CD4-positive, alpha-beta T cell (primary cell): ENCODE measurements around the gene WFDC1. TPM values are rescaled to one million over a fixed set of nuclear protein-coding genes. Genes with fewer than 3 reads are reported as not detected.

ENCODE experiments used
- ATAC-seq: fragments of 200-7000 bp; cut with Tn5 transposase; one replicate; pipeline ENCODE4 v1.10.0; 2022; ENCODE audit warnings: mild to moderate bottlenecking; ENCODE audit not compliant: poor library complexity
- CTCF ChIA-PET: fragments of 350-600 bp; sonication (Branson Sonifier 250); formaldehyde crosslinking; loops from one replicate; lab custom pipeline; 2021; ENCODE audit warnings: antibody characterized with exemption, inconsistent platforms; lab: Charles Lee
- POLR2A ChIA-PET: fragments of 350-600 bp; sonication (Branson Sonifier 250); formaldehyde crosslinking; loops from one replicate; lab custom pipeline; 2021; ENCODE audit warnings: antibody characterized with exemption, inconsistent platforms; lab: Charles Lee
- DNase-seq, 14 experiments: peaks; one replicate each; pipeline ENCODE4 v3.0.0-alpha.2; 2013 to 2020; ENCODE audit warnings: mixed read lengths in 2 of 14
- H3K27ac ChIP-seq, 2 donors: one replicate each; pipeline versions ENCODE4 v1.5.1 to v1.7.0; 2013; ENCODE audit warnings: low read length in 2 of 2, low read depth in 1 of 2, mild to moderate bottlenecking in 1 of 2
- H3K27me3 ChIP-seq, 2 experiments: 1 replicate in 1 of 2; 2 replicates in 1 of 2; pipeline versions ENCODE4 v1.6.1 to v1.7.0; 2013; ENCODE audit warnings: low read length in 2 of 2, control low read depth in 1 of 2, mild to moderate bottlenecking in 1 of 2, moderate library complexity in 1 of 2; ENCODE audit not compliant: insufficient read depth in 2 of 2, control insufficient read depth in 1 of 2
- H3K36me3 ChIP-seq: one replicate; pipeline ENCODE4 v1.6.1; 2013; ENCODE audit warnings: low read length, control low read depth; ENCODE audit not compliant: insufficient read depth
- H3K4me1 ChIP-seq: one replicate; pipeline ENCODE4 v1.6.1; 2013; ENCODE audit warnings: low read length, control low read depth; ENCODE audit not compliant: insufficient read depth
- H3K4me3 ChIP-seq: one replicate; pipeline ENCODE4 v1.5.1; 2013; ENCODE audit warnings: mild to moderate bottlenecking, low read length, moderate library complexity
- H3K9me3 ChIP-seq, 2 experiments: 1 replicate in 1 of 2; 2 replicates in 1 of 2; pipeline versions ENCODE4 v1.6.1 to v1.7.0; 2013; ENCODE audit warnings: low read length in 2 of 2, mild to moderate bottlenecking in 2 of 2, control low read depth in 1 of 2, moderate library complexity in 1 of 2; ENCODE audit not compliant: control insufficient read depth in 1 of 2, insufficient read depth in 1 of 2
- H3K27ac Mint-ChIP-seq: one replicate; pipeline ENCODE4 v1.8.0; 2020; ENCODE audit warnings: mixed read lengths
- H3K27me3 Mint-ChIP-seq: one replicate; pipeline ENCODE4 v1.8.0; 2021; ENCODE audit warnings: mixed read lengths
- H3K36me3 Mint-ChIP-seq: one replicate; pipeline ENCODE4 v1.8.0; 2021; ENCODE audit warnings: low read depth, mixed read lengths
- H3K4me1 Mint-ChIP-seq: one replicate; pipeline ENCODE4 v1.8.0; 2021; ENCODE audit warnings: low read depth, mixed read lengths
- H3K4me3 Mint-ChIP-seq: one replicate; pipeline ENCODE4 v1.8.0; 2020; ENCODE audit warnings: mild to moderate bottlenecking, mixed read lengths
- H3K9me3 Mint-ChIP-seq: one replicate; pipeline ENCODE4 v1.8.0; 2020; ENCODE audit warnings: mixed read lengths
- intact Hi-C, 2 experiments: fragments of 100-400 bp; cut with DNase I in 1 of 2; cut with micrococcal nuclease in 1 of 2; formaldehyde crosslinking; loops; one replicate each; pipeline versions ENCODE4 v1.15.1 to v1.9.0; 2023 to 2025; cut with DNase I, micrococcal nuclease
- total RNA-seq, 174 experiments: library from RNA in 2 of 174; stranded (reverse) in 2 of 174; gene quantifications; one replicate each; pipeline ENCODE4 v1.2.3 and lab custom pipeline; 2021 to 2026
- TF ChIP-seq, protein P1 (sequence below): fragments of 200-600 bp; IDR thresholded peaks from one replicate; pipeline ENCODE4 v1.8.0; 2022; ENCODE audit warnings: antibody characterized with exemption, mild to moderate bottlenecking

WFDC1 gene
- total RNA-seq, 2 experiments from 2014 or later: not detected

DNA sequence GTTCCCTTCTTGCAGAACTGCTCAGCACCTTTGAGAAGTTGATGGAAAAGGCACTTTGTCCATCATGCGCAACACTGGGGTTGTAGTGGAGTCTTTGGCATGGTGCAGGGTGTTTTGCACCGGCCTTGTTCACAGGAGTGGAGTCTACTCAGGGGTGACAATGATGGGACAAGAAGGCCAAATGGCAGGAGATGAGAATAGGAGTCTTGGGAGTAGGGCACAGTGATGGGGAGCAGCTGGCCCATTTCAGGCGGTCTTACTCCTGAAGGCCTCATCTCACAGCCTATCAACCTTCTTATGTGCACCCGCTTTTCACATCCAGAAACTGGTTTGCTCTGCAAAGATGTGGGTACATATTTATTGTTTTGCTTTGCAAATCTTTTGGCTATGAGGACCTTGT, 41.5 kb upstream of the WFDC1 start:
- peaks cover 0 to 4% of the 10 kb centered on the region in 2 experiments for H3K9me3 ChIP-seq
- Mint-ChIP-seq H3K4me3 (no peak overlapping the region), H3K4me1 (no peaks in the 10 kb centered on the region), H3K27me3 (peaks cover 47% of the 10 kb centered on the region), H3K9me3 (no peaks in the 10 kb centered on the region), H3K27ac (no peak overlapping the region), H3K36me3 (no peaks in the 10 kb centered on the region)
- ChIA-PET CTCF (no interaction called here), POLR2A (no interaction called here)
- TF ChIP-seq, protein P1, sequence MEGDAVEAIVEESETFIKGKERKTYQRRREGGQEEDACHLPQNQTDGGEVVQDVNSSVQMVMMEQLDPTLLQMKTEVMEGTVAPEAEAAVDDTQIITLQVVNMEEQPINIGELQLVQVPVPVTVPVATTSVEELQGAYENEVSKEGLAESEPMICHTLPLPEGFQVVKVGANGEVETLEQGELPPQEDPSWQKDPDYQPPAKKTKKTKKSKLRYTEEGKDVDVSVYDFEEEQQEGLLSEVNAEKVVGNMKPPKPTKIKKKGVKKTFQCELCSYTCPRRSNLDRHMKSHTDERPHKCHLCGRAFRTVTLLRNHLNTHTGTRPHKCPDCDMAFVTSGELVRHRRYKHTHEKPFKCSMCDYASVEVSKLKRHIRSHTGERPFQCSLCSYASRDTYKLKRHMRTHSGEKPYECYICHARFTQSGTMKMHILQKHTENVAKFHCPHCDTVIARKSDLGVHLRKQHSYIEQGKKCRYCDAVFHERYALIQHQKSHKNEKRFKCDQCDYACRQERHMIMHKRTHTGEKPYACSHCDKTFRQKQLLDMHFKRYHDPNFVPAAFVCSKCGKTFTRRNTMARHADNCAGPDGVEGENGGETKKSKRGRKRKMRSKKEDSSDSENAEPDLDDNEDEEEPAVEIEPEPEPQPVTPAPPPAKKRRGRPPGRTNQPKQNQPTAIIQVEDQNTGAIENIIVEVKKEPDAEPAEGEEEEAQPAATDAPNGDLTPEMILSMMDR: no peak
- ATAC-seq: no peak
- no peak overlapping the region for H3K4me3 ChIP-seq
- peaks cover 5% of the 10 kb centered on the region in 2 experiments for H3K27me3 ChIP-seq
- intact Hi-C loops: no loop called here
- DNase-seq: no peak
- H3K4me1 ChIP-seq: no peaks in the 10 kb centered on the region
- H3K27ac ChIP-seq: no peak overlapping the region
- H3K36me3 ChIP-seq: no peaks in the 10 kb centered on the region

DNA sequence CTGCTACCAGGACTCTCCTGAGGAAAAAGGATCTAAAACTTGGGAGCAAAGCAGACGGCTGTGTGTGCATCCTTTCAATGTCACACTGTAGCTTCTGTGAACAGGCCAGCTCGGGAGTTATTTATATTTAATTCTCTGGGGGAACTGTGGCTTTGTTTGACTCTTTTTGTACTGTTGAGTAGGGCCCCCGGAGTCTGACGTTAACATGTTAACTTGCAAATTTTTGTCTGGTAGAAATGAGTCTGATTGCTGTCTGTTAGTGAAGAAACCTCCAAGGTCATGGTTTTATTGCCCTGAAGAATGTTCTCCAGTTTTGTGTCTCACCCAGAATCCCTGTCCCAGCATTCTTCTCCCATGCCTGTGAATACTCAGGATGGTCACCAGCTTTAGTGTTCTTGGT, 40.6 kb upstream of the WFDC1 start:
- Mint-ChIP-seq H3K4me1 (no peaks in the 10 kb centered on the region), H3K9me3 (no peaks in the 10 kb centered on the region), H3K36me3 (no peaks in the 10 kb centered on the region), H3K4me3 (no peak overlapping the region), H3K27ac (no peak overlapping the region), H3K27me3 (peaks cover 55% of the 10 kb centered on the region)
- ATAC-seq (no peak), DNase-seq (no peak)
- no peaks in the 10 kb centered on the region for H3K36me3 ChIP-seq
- CTCF ChIA-PET: no interaction called here
- H3K27ac ChIP-seq: no peak overlapping the region
- peaks cover 0 to 4% of the 10 kb centered on the region in 2 experiments for H3K9me3 ChIP-seq
- intact Hi-C loops: no loop called here
- peaks cover 5% of the 10 kb centered on the region in 2 experiments for H3K27me3 ChIP-seq
- TF ChIP-seq, protein P1: no peak
- POLR2A ChIA-PET: no interaction called here
- no peak overlapping the region for H3K4me3 ChIP-seq
- H3K4me1 ChIP-seq: no peaks in the 10 kb centered on the region

DNA sequence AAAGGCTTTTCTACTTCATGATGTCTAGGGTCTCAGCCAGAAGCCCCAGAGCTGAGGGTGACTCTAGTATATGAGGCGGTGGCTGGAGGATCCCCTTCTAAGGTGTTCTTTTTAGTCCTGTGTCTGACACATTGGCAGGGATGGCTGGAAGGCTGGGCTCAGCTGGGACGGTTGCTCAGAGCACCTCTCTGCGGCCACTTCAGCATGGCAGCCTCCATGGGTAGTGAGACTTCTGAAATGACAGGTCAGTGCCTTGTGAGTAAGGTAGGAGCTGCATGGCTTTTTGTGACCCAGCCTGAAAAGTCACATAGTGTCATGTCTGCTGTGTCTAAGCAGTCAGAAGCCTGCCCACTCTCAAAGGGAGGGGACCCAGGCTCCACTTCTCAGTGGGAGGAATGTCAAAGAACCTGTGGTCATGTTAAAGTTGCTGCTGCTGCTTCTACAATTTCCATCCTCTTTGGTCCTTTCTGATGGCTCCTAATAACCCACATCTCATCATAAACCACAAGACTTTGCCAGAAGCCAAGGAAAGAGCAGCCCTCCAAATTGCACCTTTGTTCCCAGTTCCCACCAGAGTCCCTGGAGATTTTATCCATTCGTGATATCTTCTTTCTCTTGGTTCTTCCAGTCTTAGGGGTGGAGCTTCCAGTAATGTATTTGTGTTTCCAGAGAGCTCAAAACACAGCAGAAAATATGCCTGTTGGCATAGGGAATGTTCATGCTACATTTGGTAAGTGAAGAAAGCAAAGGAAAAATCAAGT, 39.4 kb upstream of the WFDC1 start:
- intact Hi-C loops: no loop called here
- no peak overlapping the region for H3K4me3 ChIP-seq
- Mint-ChIP-seq H3K4me1 (no peaks in the 10 kb centered on the region), H3K9me3 (no peaks in the 10 kb centered on the region), H3K27ac (no peak overlapping the region), H3K27me3 (peaks cover 53% of the 10 kb centered on the region), H3K36me3 (no peaks in the 10 kb centered on the region), H3K4me3 (no peak overlapping the region)
- ATAC-seq: no peak
- H3K4me1 ChIP-seq: no peaks in the 10 kb centered on the region
- TF ChIP-seq, protein P1: no peak
- H3K27me3 ChIP-seq: peaks cover 3 to 5% of the 10 kb centered on the region in 2 experiments
- H3K36me3 ChIP-seq: no peaks in the 10 kb centered on the region
- CTCF ChIA-PET: interaction anchor here (1.5 kb wide), 1 partner anchor 22 kb away, joined by 3 read pairs; no protein-coding TSS in a partner anchor
- POLR2A ChIA-PET: no interaction called here
- H3K27ac ChIP-seq: no peak overlapping the region
- H3K9me3 ChIP-seq: peaks cover 0 to 4% of the 10 kb centered on the region in 2 experiments
- DNase-seq: no peak
